Activated naive CD4-positive, alpha-beta T cell treated with anti-CD3 and anti-CD28 coated beads, Interleukin-2, amount 50 U/mL, for 24 hours (primary cell): ENCODE data around the gene LRRC4B.
"Not testable (repeated sequence)": the region's sequence is repeated elsewhere in the genome, so short reads cannot be mapped to it uniquely, and the experiment has no call there.

Experiments used
- H3K27ac Mint-ChIP-seq: one replicate; pipeline ENCODE4 v1.8.0; 2021; ENCODE audit warnings: mild to moderate bottlenecking, mixed read lengths
- H3K27me3 Mint-ChIP-seq: one replicate; pipeline ENCODE4 v1.8.0; 2021; ENCODE audit warnings: mixed read lengths
- H3K36me3 Mint-ChIP-seq: one replicate; pipeline ENCODE4 v1.8.0; 2021; ENCODE audit warnings: mixed read lengths
- H3K4me1 Mint-ChIP-seq: one replicate; pipeline ENCODE4 v1.8.0; 2021; ENCODE audit warnings: mixed read lengths
- H3K4me3 Mint-ChIP-seq: one replicate; pipeline ENCODE4 v1.8.0; 2021; ENCODE audit warnings: mild to moderate bottlenecking, mixed read lengths
- H3K9me3 Mint-ChIP-seq: one replicate; pipeline ENCODE4 v1.8.0; 2021; ENCODE audit warnings: mixed read lengths

LRRC4B gene, protein sequence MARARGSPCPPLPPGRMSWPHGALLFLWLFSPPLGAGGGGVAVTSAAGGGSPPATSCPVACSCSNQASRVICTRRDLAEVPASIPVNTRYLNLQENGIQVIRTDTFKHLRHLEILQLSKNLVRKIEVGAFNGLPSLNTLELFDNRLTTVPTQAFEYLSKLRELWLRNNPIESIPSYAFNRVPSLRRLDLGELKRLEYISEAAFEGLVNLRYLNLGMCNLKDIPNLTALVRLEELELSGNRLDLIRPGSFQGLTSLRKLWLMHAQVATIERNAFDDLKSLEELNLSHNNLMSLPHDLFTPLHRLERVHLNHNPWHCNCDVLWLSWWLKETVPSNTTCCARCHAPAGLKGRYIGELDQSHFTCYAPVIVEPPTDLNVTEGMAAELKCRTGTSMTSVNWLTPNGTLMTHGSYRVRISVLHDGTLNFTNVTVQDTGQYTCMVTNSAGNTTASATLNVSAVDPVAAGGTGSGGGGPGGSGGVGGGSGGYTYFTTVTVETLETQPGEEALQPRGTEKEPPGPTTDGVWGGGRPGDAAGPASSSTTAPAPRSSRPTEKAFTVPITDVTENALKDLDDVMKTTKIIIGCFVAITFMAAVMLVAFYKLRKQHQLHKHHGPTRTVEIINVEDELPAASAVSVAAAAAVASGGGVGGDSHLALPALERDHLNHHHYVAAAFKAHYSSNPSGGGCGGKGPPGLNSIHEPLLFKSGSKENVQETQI

DNA sequence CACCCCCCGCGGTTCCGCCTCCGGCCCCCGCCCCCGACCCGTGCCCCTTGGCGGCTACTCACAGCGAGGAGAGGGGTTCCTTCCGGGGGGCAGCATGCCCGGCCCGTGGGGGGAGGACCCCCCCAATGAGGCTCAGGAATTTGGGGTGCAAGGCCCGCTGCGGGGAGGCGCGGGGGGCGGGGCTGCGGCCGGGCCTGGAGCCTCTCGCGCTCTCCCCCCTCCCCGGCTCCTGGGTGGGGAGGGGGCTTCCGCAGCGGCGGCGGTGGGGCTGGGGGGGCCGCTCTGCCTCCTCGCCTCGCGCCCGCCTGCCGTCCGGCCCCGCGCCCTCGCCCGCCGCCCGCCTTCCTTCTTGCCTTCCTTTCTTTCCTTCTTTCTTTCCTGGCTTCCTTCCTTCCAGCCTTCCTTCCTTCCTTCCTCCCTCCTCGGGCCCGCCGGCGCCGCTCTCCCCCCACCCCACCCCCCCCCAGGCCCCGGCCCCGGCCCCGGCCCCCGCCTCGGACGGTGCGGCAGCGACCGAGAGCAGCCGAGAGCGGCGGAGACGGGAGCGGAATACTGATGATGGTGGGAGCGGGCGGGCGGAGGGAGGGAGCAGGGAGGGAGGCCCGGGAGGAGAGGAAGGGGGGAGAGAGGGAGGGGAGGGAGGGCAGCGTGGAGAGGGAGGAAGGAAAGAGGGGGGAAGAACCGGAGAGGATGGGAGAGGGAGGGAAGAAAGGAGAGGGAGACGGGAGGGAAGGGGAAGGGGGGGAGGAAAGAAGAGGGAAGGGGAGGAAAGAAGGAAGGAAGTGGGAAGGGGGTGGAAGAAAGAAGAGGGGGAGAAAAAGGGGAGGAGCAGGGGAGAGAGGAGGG, at the start of gene LRRC4B:
LRRC4B (minus strand) TSS at position 554 of the 846 bp plus-strand sequence. CDS start 19,597 bp downstream, outside the sequence.
- Mint-ChIP-seq H3K36me3 (no peaks in the 10 kb centered on the region), H3K4me1 (peaks cover 17% of the 10 kb centered on the region), H3K27me3 (peaks cover 38% of the 10 kb centered on the region), H3K27ac (no peak within 1 kb of the TSS), H3K4me3 (no peak within 1 kb of the TSS), H3K9me3 (no peaks in the 10 kb centered on the region)

DNA sequence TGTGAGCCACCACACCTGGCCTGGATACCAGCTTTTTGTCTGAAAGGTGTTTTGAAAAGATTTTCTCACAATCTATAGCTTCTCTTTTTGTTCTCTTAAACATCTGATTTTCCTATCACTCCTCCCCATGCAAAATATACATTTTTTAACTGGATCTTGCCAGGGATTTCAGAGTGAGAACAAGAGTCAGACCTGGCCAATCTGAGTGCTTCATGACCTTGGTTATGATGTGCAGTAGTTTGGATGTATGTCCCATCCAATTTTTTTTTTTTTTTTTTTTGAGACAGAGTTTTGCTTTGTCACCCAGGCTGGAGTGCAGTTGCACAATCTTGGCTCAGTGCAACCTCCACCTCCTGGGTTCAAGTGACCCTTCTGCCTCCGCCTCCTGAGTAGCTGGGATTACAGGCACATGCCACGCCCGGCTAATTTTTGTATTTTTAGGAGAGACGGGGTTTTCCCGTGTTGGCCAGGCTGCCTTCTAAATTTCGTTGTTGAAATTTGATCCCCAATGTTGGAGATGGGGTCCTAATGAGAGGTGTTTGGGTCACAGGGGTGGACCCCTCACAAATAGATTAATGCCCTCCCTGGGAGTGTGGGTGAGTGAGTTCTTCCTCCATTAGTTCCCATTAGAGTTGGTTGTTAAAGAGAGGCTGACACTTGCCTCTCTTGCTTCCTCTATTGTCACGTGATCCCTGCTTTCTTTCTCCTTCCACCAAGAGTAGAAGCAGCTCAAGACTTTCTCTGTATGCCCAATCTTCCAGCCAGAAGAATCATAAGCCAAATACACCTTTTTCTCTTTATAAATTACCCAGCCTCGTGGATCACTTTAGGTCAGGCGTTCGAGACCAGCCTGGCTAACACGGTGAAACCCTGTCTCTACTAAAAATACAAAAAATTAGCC, 44.5 kb upstream of the LRRC4B start:
- H3K27me3 Mint-ChIP-seq = peaks cover 15% of the 10 kb centered on the region
- not testable (repeated sequence) for H3K27ac Mint-ChIP-seq, H3K9me3 Mint-ChIP-seq, H3K36me3 Mint-ChIP-seq, H3K4me1 Mint-ChIP-seq, H3K4me3 Mint-ChIP-seq

DNA sequence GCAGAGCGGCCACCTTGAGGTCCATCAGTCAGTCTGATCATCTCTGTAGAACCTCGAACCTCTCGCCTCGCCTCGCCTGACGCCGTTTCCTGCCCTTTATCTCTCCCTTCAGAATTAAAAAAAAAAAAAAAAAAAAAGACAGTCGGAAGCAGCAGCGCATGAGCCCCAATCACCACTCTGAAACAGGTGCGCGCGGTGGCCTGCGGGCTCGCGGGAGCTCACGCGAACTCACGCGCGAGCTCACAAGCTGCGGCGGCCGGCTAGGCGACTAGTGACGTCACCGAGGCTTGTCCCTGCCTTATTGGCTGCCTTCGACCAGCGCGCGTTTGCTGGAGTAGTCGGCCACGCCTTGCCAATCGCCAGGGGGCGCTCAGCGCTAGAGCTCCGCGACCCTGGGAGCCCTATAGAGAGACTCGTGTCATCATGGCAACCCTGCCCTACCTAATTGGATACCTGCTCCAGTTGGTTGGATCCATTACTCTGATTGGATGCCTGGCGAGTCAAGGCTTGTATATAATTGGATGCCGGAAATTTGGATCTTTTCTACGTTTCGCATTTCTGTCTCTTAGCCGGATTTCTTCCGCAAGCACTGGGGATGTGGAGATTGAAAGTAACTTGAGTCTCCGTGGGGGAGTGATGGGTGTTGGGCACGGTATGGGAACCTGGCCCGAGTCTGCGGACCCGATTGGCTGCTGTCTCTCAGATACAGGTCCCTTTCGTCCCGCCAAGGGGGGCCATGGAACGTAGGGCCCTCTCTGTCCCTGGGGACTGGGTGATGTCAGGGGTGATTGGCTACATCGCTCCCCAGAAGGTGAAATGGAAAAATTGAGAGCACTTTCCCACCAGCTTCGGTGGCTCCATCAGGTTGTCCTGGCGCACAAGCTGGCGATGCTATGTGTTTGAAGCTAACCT, 39.9 kb upstream of the LRRC4B start:
- peak overlapping the region; percentile 11 for H3K4me3 Mint-ChIP-seq
- peaks cover 20% of the 10 kb centered on the region for H3K27me3 Mint-ChIP-seq
- H3K36me3 Mint-ChIP-seq = peaks cover 2% of the 10 kb centered on the region
- peaks cover 12% of the 10 kb centered on the region for H3K4me1 Mint-ChIP-seq
- H3K27ac Mint-ChIP-seq = peak overlapping the region; percentile 41
- peaks cover 7% of the 10 kb centered on the region for H3K9me3 Mint-ChIP-seq

DNA sequence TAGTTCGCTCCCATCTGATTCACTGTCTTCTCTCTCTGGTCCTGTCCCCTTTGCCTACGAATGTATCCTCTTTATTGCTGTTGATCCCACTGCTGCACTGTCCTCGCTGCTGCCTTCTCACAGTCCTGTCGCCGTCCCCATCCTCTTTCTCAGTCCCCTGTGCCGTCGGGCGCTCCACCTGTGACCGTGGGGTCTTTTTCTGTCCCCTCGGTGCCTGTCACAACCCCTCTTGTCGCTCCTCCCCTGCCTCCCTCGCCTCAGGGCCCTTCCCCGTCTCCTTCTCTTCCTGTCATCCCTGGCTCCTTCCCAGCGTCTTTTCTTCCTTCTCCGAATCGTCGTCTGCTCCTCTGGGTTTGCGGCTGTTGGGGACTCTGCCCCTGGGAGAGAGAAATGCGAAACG, 39.2 kb upstream of the LRRC4B start:
- H3K27ac Mint-ChIP-seq = no peak overlapping the region
- H3K27me3 Mint-ChIP-seq = peaks cover 25% of the 10 kb centered on the region
- peaks cover 12% of the 10 kb centered on the region for H3K4me1 Mint-ChIP-seq
- peaks cover 7% of the 10 kb centered on the region for H3K9me3 Mint-ChIP-seq
- peaks cover 2% of the 10 kb centered on the region for H3K36me3 Mint-ChIP-seq
- H3K4me3 Mint-ChIP-seq = peak overlapping the region; percentile 39

DNA sequence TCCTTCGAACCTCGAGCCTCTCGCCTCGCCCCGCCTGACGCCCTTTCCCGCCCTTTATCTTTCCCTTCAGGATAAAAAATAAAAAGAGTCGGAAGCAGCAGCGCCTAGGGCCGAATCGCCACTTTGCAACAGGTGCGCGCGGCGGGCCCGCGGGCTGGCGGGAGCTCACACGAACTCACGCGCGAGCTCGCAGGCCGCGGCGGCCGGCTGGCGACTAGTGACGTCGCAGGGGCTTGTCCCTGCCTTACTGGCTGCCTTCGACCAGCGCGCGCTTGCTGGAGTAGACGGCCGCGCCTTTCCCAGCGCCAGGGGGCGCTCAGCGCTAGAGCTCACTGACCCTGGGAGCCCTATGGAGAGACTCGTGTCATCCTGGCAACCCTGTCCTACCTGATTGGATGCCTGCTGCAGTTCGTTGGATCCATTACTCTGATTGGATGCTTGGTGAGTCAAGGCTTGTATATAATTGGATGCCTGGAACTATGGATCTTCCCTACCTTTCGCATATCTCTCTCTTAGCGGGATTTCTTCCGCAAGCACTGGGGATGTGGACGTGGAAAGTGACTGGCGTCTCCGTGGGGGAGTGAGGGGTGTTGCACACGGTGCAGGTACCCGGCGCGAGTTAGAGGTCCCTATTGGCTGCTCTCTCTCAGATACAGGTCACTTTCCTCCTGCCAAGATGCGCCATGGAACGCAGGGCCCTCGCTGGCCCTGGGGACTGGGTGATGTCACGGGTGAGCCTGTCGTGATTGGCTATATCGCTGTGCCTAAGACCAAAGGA, 38.0 kb upstream of the LRRC4B start:
- H3K4me3 Mint-ChIP-seq = not testable (repeated sequence)
- peaks cover 34% of the 10 kb centered on the region for H3K27me3 Mint-ChIP-seq

DNA sequence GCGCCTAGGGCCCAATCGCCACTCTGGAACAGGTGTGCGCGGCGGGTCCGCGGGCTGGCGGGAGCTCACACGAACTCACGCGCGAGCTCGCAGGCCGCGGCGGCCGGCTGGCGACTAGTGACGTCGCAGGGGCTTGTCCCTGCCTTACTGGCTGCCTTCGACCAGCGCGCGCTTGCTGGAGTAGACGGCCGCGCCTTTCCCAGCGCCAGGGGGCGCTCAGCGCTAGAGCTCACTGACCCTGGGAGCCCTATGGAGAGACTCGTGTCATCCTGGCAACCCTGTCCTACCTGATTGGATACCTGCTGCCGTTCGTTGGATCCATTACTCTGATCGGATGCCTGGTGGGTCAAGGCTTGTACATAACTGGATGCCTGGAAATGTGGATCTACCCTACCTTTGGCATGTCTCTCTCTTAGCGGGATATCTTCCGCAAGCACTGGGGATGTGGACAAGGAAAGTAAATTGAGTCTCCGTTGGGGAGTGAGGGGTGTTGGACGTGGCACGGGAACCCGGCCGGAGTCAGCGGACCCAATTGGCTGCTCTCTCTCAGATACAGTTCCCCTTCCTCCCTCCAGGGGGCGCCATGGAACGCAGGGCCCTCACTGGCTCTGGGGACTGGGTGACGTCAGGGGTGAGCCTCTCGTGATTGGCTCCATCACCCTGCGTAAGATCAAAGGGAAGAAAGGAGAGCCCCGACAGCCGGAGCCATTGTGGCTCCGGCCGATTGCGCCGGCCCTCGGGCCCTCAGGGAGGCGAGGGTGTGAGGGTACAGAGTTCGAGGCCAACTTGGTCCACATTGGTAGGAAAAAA, 36.2 kb upstream of the LRRC4B start:
- H3K27ac Mint-ChIP-seq, H3K36me3 Mint-ChIP-seq, H3K9me3 Mint-ChIP-seq, H3K4me3 Mint-ChIP-seq: not testable (repeated sequence)
- Mint-ChIP-seq H3K27me3 (peaks cover 34% of the 10 kb centered on the region), H3K4me1 (peaks cover 12% of the 10 kb centered on the region)

More for the DNA sequence above, 38.0 kb upstream of the LRRC4B start:
- H3K27ac Mint-ChIP-seq, H3K9me3 Mint-ChIP-seq, H3K36me3 Mint-ChIP-seq: not testable (repeated sequence)
- peaks cover 12% of the 10 kb centered on the region for H3K4me1 Mint-ChIP-seq

DNA sequence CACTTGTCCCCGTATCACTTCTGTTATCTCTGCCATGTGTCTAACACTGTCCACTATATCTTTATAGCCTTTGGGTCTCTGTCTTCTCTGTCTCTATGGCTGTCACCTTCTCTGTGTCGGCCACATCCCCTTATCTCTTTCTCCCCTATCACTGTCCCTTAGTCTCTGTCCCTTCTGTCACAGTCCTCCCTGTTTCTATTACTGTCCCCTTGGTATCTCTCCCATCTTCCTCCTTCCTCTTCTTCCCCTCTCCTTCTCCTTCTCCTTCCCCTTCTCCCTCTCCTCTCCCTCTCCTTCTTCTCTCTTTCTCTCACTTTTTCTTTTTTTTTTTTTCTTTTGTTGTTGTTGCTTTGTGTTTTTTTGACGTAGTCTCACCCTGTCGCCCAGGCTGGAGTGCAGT, 34.7 kb upstream of the LRRC4B start:
- peaks cover 28% of the 10 kb centered on the region for H3K27me3 Mint-ChIP-seq
- peaks cover 7% of the 10 kb centered on the region for H3K9me3 Mint-ChIP-seq
- H3K4me3 Mint-ChIP-seq = no peak overlapping the region
- peaks cover 7% of the 10 kb centered on the region for H3K4me1 Mint-ChIP-seq
- peaks cover 2% of the 10 kb centered on the region for H3K36me3 Mint-ChIP-seq
- H3K27ac Mint-ChIP-seq = no peak overlapping the region

DNA sequence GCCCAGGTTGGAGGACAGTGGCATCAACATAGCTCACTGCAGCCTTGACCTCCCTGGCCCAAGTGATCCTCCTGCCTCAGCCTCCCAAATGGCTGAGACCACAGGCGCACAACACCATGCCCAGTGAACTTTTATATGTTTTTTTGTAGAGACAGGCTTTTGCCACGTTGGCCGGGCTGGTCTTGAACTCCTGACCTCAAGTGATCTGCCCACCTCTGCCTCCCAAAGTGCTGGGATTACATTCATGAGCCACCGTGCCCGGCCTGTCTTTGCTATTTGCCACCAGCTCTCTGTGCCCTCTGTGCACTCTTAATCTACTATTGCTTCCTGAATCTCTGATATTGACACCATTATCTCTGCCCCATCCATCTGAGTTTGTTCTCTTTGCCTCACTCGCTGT, 34.3 kb upstream of the LRRC4B start:
- peaks cover 5% of the 10 kb centered on the region for H3K9me3 Mint-ChIP-seq
- H3K27ac Mint-ChIP-seq = no peak overlapping the region
- peaks cover 4% of the 10 kb centered on the region for H3K4me1 Mint-ChIP-seq
- H3K27me3 Mint-ChIP-seq = peaks cover 25% of the 10 kb centered on the region
- H3K36me3 Mint-ChIP-seq = peaks cover under 1% of the 10 kb centered on the region
- H3K4me3 Mint-ChIP-seq = no peak overlapping the region

DNA sequence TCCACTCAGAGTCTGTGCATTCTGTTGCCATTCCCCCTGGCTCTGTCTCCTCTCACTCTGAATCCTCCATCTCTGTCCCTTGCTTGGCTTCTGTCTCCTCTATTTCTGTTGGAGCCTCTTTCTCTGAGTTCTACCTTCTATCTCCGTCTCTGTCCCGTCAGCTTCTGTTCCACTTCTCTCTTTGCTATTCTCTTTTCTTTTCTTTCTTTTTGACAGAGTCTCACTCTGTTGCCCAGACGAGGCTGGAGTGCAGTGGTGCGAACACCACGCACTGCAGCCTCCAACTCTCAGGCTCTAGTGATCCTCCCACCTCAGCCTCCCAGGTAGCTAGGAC, 33.8 kb upstream of the LRRC4B start:
- Mint-ChIP-seq H3K4me3 (no peak overlapping the region), H3K36me3 (no peaks in the 10 kb centered on the region)

DNA sequence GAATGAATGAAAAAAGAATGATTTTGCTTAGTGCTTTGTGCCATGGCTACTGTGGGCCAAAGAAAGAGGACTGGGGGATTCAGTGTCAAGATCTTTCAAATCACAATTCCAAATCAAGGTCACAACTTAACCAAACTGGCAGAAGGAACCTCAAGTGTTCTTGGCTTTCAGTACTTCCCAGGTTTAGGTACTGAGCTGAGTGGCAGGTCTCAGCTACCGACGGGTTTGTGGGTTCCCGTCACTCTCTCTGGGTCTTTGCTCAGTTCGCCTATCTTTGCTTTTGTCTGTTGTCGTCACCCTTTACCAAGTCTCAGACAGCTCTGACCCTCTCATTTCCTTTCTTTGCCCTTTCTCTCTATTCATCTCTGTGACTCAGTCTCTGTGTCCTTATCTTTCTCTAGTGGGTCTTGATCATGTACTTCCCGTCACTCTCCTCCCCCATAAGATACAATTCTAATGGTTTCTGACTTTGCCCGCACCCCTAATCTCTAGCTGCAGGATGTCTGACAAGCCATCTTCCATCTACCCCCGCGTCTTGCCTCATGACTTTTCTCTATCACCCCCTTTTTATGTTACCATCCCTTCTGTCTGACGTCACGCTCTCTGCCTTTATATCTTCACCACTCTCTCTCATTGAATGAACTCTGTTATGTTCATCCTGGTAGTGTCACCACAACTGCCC, 33.3 kb upstream of the LRRC4B start:
- H3K9me3 Mint-ChIP-seq = no peaks in the 10 kb centered on the region
- H3K4me3 Mint-ChIP-seq = no peak overlapping the region
- no peaks in the 10 kb centered on the region for H3K36me3 Mint-ChIP-seq
- peaks cover 20% of the 10 kb centered on the region for H3K27me3 Mint-ChIP-seq
- H3K27ac Mint-ChIP-seq = no peak overlapping the region
- H3K4me1 Mint-ChIP-seq = no peaks in the 10 kb centered on the region

More for the DNA sequence above, 33.8 kb upstream of the LRRC4B start:
- peaks cover under 1% of the 10 kb centered on the region for H3K4me1 Mint-ChIP-seq
- H3K27me3 Mint-ChIP-seq = peaks cover 21% of the 10 kb centered on the region
- peaks cover under 1% of the 10 kb centered on the region for H3K9me3 Mint-ChIP-seq
- no peak overlapping the region for H3K27ac Mint-ChIP-seq

DNA sequence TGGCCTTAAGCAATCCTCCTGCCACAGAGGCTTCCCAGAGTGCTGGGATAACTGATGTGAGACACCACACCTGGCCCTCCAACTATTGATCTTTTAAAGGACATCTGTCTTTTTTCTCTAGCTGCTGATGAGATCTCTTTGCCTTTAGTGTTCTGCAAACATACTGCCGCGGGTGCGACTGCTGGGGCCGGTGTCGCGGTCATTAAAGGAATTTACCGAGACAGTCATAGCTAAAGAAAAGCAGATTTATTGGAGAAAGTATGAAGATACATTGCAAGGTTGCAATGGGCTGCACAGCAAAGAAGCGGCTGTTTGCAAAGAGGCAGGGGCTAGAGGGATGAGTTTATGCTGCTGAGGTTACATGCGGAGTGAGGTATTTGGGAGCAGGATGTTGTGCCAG, 31.2 kb upstream of the LRRC4B start:
- H3K27ac Mint-ChIP-seq = no peak overlapping the region
- no peaks in the 10 kb centered on the region for H3K36me3 Mint-ChIP-seq
- no peak overlapping the region for H3K4me3 Mint-ChIP-seq
- peaks cover 25% of the 10 kb centered on the region for H3K27me3 Mint-ChIP-seq
- no peaks in the 10 kb centered on the region for H3K9me3 Mint-ChIP-seq
- H3K4me1 Mint-ChIP-seq = no peaks in the 10 kb centered on the region

DNA sequence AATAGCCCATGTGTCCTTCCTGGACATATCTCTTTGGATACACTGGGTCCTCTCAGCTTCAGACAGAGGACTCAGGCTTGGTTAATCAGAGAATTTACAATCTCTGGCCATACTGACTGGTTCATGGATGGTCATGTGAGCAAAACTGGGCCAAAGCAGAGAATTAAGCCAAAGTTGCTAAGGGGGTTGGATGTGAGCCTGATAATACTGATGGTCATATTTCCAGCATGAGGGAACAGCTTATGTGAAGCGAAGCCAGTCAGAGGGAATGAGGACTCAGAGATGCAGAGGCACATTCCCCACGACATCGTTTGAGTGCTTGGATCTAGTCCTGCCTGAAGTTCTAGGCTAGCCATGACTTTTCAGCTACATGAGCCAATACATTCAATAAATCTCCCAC, 22.0 kb upstream of the LRRC4B start:
- Mint-ChIP-seq H3K4me1 (no peaks in the 10 kb centered on the region), H3K36me3 (no peaks in the 10 kb centered on the region), H3K27me3 (peaks cover 9% of the 10 kb centered on the region), H3K9me3 (no peaks in the 10 kb centered on the region), H3K27ac (no peak overlapping the region), H3K4me3 (no peak overlapping the region)
